Stimulated activated CD8-positive, alpha-beta memory T cell treated with anti-CD3 and anti-CD28 coated beads, Interleukin-15, amount 100 ng/mL, for 1 hour (primary cell): Measurements from ENCODE around the gene DIMT1.

ENCODE experiments used
- DNase-seq: peaks from one replicate; pipeline ENCODE4 v3.0.0-alpha.2; 2020; ENCODE audit warnings: low read depth

The DIMT1 gene

DNA sequence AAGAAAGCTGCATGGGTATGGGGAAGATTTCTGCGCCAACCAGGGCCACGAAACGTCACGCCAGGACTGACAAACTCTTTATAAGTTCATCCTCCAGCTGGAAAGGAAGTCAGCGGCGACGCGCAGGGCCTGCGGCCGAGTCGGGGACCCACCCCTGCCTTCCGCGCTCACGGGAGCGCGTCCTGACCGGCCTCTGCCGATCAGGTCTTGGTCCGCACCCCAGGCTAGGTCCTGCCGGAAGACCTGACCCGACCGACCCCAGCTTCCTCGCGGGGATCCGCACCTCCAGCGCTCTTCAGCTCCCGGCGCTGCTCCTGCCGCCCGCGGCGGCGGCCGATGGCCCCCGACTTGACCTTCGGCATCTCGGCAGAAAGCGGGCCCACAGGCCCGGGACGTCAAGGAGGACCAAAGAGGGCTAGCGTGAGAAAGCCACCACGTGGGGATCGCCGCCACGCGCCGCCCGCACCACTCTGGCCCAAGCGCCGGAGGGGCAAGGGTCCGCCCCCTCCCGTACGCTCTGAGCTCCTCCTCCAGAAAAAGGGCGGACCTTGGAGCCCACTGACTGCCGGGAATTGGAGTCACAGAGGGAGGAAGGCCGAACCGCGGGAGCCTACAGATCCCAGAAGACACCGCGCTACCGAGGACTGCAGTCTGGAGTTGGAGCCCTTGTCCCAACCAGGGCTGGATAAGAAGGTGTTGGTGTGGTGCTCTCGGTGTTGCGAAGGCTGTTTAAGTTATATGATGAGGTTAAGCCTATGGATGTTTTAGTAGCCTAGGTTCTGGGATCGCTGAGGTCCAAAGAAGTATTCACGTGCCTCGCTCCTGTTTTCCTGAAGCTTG lies at the start of gene DIMT1:
DIMT1 (minus strand) TSS at position 495 of the 840 bp plus-strand sequence; CDS start at position 362, 133 bp downstream.
- peak; percentile 85 for DNase-seq

DNA sequence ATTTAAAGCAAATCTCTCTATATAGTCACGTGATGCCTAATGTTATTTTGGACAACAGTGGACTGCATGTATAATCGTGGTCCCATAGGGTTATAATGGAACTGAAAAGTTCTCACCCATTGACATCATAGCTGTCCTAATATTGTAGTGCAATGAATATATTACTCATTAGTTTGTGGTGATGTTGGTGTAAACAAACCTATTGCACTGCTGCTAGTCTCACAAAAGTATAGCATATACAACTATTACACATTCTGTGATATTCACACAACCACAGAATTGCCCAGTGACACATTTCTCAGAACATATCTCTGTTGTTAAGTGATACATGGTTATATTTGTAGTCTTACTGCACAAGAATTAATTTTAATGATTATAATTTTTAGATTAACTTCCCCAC lies 46.6 kb upstream of the DIMT1 start:
- no peak for DNase-seq

DNA sequence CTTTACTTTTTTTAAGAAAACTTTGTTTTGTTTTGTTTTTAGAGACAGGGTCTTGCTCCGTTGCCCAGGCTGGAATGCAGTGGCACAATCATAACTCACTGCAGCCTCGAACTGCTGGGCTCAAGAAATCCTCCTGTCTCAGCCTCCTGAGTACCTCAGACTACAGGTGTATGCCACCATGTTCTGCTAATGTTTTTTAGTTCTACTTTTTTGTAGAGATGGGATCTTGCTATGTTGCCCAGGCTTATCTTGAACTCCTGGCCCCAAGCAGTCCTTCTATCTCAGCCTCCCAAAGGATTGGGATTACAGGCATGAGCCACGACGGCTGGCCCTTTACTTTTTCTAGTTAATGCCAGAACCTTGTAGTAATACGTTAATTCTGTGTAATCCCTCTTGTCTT lies 44.8 kb upstream of the DIMT1 start:
- DNase-seq, result no peak

DNA sequence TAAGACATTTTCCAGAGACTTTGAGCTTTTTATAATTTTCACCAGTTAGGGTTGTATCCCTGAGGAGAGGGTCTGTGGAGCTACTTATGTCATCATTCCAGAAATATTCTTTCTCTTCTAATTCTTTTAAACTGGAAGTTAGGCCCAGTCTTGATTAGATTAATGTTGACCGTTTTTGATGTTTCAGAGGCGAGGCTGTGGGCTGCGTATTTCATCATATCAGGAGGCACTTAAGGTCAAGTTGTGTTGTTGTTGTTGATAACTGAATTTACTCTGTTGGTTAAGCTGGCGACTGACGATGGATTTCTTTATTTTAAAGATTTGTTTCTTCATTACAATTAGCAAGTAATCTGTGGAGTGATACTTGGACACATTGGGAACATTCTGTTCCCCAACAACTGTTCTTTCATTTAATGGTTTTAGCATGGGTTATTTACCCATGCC lies 28.9 kb upstream of the DIMT1 start:
- no peak for DNase-seq

DNA sequence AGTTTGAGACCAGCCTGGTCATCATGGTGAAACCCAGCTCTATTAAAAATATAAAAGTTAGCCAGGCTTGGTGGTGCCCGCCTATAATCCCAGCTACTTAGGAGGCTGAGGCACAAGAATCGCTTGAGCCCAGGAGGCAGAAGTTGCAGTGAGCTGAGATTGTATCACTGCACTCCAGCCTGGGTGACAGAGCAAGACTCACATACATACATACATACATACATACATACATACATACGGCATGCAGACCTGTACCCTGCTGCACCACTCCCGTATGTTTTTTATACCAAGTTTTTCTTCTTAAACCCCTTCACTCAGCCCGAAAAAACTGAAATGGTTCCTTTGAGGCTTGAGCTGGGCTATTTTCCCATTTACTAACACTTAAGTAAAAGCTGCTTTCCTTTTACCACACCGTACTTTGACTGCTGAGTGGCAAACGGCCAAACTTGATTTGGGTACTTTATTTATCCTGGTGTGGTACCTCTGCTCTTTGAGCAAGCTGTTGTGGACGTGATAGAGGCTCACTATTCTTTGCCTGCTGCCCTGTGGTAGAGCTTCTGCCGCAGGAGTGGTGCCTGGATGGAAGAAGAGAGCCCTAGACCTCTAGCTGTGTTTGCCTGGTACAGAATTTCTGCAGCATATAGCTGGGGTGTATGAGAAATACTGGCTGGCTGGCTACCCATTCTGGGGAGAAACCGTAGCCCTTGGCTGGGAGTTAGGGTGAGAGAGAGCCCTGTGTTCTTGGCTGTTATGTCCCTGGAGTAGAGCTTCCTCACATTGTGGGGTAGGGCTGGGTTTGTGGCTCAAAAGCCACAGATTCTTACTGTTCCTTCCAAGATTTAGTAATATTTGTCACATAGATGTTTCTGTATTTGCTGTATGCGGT lies 28.3 kb upstream of the DIMT1 start:
- DNase-seq, result no peak

DNA sequence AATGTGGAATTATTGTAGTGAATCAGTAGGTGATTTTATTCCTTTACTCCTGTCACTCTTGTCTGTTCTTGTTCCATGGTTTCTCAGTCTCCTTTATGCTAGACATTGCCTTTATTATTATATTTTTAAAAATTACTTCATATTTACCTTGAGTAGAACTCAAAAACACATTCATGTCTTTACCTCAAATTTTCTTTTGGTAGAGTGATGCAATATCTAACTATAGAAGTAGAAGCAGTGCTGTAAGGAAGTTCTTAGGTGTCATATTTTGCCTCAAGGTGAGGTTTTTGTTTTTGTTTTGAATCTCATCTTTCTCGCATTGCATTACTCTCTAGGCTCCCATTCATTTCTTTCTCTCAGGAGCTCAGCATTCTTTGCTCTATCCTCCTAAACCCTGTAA lies 21.1 kb upstream of the DIMT1 start:
- DNase-seq, result no peak

DNA sequence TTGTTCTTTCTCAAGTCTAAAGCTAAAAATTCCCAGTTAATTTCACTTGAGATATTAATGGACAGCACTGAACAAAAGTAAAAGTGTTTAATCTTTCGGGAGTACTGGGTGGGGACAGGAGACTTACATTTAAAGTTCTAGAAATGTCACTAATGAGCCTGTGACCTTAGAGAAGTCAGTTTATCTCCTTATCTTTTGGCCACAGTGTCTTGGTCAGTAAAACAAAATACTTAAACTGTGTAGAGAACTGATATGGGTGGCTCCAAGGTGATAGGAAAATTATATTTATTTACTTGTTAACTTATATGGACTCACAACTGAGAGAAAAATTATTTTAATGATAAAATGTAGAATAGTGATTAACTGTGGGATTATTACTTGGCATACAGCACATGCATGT lies 17.7 kb upstream of the DIMT1 start:
- no peak for DNase-seq

DNA sequence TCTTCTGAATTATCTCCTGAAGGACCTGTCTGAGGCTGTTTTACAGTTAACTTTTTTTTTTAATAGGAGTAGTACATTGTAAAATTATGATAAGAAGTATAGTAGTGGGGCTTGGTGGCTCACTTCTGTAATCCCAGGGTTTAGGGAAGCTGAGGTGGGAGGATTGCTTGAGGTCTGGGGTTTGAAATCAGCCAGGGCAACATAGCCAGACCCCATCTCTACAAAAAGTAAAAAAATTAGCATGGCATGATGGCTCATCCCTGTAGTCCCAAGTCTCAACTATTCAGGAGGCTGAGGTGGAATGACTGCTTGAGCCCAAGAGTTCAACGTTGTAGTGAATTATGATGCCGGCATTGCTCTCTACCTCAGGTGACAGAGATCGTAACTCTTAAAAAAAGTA lies 15.9 kb upstream of the DIMT1 start:
- DNase-seq, result no peak

DNA sequence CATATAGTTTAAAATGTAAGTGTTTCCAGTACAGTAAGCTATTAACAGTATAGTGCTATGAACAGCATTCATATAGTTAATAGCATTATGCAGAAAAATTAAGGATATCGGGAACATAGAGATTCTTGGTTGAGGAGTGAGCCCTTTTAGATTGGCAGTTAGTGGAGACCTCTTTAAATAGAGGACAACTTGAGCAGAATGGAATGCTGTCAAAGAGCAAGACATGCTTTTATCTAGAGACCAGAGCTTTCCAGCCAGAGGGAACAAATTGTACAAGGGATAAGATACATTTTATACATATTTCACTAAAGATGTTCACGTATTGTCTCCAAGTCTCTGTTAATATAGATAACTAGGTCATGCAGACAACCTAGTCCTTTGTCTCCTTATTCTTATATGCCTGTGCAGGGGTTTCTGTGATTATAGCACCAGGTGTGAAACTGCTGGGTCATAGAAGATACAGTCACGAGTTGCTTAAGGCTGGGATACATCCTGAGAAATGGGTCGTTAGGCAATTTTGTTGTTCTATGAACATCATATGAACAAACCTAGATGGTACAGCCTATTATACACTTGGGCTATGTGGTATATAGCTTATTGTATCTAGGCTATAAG lies 14.9 kb upstream of the DIMT1 start:
- no peak for DNase-seq

DNA sequence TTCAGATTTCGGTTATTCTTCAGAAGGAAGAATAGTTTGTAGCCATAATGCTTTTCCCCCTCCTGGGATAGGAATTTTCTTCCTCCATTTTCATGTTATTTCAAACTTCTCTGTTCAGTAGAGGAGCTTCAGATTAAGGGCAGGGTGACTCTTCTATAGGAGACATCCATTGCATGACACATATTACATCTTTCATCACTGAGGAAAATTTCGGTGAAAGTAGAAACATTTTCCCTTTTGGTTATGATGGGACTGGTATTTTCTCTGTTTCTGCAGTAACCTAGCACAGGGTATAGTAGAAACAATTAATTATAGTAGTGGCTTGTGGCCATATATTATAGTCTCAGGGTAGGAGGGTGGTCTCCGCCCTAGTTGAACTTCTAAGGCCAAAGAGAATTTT lies 10.0 kb upstream of the DIMT1 start:
- no peak for DNase-seq

DNA sequence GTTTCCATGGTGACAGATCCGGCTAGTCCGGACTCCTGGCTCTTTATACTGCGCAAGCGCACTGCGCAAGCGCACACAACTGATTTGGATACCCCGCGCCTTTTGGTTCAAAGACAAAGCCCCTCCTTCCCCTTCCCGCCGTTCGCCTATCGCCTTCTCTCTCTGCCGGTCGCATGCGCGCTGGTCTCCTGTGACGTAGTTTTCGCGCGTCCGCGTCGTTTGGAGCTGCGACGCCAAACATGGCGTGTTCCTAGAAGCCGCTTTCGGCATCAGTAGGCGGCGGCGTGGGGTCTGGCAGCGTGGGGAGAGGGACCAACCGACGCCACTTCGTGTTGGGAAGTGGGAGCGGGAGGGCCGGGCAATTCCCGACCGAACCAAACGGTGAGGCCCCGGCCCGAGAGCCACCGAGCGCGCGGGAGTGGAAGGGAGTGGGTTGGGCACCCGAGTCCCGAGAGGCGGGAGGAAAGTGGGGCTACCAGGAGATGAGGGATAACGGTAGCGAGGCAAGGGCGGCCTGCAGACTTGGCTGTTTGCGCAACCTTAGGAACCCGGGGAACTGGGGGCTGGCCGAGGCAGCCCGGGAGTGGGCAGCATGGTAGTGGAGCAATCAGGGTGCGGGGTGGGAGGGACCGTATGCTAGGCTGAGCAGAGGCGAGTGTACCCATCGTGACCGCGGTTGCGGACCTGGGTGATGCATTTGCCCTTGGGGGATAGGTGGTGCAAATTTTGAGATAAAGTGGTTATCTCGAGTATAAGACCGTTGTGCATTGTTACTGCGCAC lies 9.0 kb upstream of the DIMT1 start, which contains the start of gene IPO11:
IPO11 (plus strand) TSS at position 215 of the 781 bp plus-strand sequence. CDS start 24,517 bp downstream, outside the sequence.
- DNase-seq, result peak; percentile 97

DNA sequence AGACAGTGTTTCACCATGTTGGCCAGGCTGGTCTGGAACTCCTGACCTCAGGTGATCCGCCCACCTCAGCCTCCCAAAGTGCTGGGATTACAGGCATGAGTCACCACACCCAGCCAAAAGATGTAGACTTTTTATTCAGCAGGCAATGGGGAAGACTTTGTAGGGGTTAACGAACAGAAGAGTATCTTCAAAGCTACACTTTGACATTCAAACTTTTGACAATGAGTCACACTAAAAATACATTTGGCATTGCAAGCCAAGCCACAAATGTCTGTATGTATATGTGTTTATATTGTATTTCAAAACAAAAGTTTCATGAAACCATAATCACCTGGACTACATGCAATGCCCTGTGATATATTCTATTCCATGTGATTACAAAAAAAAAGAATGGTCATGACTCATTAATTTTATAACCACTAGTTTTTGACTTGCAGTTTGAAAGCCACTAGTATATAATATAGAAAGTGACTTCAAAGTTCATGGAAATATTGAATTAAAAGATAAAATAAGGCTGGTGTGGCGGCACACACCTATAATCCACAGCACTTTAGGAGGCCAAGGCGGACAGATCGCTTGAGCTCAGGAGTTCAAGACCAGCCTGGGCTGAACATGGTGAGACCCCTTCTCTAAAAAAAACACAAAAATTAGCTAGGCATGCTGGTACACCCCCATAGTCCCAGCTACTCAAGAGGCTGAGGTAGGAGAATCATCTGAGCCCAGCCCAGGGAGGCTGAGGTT lies 8.3 kb downstream of the DIMT1 start:
- no peak for DNase-seq

DNA sequence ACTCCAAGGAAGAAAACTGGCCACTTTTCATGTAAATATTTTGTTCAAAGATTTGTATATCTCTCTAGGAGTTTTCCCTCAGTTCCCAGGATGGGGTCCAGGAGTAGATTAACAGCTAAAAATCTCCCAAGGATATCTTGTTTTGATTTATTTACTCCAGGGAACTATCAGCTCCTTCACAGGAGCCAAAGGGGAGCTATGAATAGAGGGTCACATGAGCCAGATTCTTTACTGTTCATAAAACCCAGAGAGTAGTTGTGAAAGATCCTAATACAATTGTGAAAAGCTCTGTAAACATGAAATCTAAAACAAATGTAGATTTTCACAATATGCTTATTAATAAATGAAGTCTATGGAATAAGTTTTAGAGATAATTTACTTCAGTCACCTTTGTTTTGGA lies 16.9 kb downstream of the DIMT1 start:
- DNase-seq, result no peak

DNA sequence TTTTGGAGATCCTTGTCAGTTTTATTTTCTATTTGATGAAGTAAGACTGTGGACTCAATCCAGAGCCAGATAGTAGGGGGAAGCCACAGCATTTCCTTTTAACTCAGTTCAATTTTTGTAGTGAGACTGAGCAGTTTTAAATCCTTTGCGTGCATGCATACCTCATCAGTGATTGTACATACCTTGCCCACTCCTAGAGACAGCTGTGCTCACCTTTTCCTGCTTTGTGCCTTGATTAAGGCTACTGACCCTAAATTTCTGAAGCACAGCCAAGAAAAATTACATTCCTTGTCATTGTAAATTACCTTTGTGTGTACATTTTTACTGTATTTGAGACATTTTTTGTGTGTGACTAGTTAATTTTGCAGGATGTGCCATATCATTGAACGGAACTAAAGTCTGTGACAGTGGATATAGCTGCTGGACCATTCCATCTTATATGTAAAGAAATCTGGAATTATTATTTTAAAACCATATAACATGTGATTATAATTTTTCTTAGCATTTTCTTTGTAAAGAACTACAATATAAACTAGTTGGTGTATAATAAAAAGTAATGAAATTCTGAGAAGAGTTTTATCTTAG lies 17.8 kb downstream of the DIMT1 start:
- DNase-seq, result no peak

DNA sequence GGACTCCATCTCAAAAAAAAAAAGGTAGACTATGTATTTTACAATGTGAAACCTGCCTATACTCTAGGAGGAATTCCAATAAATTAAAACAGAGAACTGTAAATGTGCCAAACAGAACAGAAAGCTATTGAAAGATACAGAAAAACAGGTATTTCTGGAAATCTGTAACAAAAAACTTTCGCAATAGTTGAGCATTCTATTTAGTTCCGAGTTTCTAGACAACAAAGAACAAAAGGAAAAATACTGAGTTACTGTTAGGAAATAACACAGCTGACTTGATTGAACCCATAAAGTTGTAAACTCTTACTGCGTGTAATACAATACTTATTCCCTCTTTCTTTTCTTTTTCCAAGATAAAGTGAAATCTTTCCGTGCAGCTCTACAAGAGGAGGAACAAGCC lies 18.6 kb downstream of the DIMT1 start:
- DNase-seq, result no peak

DNA sequence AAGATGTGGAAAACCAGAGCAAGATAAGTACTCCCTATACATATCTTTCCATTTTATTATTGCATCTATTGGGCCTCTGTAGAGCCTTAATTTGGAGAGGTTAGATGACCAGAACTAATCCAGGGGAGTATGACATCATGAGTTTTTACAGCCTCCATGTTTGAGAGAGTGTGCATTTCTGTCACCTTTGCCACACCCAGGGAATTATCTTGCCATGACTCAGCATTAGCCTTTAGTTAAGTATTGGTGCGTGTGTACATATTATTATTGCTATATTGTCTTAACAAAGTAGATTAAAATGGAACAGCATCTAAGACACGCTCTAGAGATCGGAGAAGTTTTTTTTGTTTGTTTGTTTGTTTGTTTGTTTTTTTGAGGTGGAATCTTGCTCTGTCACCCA lies 27.6 kb downstream of the DIMT1 start:
- DNase-seq, result no peak

DNA sequence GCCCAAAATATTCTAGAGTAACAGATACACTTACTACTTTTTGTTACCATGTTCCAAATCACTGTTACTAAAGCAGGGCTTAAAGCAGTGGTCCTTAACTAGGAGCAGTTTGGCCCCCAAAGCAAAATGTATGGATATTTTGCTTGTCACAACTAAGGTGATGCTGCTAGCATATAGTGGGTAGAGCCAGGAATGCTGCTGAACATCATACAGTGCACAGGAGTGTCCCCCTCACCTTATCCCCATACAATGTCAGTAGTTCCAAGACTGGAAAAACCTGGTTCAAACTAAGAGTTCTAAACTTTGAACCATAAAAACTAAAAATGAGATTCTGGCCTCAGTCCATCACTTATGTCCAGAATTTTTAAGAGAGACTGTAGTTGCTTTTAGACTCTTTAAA lies 28.1 kb downstream of the DIMT1 start:
- DNase-seq, result no peak

DNA sequence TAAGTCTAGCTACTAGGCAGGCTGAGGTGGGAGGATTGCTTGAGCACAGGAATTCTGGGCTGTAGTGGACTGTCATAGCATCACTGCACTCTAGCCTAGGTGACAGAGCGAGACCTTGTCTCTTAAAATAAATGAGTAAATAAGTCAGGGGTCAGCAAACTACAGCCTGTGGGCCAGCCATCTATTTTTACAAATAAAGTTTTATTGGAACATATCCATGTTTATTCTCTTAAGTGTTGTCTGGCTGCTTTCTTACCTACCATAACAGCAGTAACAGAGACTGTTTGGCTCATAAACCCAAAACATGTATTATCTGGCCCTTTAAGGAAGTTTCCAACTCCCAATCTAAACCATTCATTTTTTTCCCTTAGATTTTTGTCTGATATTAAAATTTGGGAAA lies 29.6 kb downstream of the DIMT1 start:
- no peak for DNase-seq

DNA sequence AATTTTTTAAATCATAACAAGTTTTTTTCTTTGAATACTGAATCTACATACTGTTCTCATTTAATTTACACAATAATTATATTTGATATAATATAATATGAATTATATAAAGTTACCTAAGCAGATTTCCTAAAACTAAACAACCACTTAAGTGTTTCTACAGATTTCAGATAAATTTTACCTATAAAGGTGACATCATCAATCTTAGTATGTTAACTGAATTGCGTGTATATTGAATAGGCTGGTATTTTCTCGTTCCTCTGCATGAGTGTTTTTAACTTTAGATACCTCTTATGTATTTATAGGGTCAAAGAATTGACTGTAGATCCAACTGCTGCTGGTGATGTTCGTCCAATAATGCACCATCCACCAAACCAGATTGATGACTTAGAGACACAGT lies 30.3 kb downstream of the DIMT1 start:
- DNase-seq, result no peak

DNA sequence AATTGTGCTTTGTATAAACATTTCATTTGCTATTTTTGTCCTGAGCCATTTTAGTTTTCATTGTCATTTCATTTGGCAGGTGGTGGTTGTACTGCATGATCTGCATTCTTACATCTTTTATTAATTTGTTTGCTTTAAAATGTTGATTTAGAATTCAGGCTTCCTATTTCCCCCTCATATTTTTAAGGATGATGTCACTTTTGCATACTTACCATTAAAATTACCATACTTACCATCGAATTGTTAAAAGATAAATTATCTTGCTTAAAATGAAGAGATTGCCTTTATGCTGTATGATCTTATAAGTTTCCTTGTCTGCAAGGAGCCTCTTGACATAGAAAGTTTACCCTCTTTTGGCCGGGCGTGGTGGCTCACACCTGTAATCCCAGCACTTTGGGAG lies 31.1 kb downstream of the DIMT1 start:
- no peak for DNase-seq

DNA sequence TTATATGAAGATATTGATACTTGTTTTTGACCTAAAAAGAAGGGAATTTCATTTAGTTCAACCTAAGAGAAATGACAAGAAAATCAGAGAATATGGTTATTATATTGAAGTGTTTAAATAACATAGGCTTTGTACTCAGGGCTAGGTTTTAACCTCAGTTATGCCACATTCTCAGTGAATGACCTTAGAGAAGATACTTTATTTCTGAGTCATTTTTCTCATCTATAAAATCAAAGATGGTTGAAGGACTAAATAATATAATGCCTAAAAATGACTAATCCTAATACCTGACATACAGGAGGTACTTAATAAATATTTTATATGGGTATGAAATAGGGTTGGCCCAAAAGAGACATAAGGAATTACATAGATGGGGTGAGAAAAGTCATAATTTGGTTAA lies 32.3 kb downstream of the DIMT1 start:
- no peak for DNase-seq
